ENCODE data around the gene CASTOR1.

DNA sequence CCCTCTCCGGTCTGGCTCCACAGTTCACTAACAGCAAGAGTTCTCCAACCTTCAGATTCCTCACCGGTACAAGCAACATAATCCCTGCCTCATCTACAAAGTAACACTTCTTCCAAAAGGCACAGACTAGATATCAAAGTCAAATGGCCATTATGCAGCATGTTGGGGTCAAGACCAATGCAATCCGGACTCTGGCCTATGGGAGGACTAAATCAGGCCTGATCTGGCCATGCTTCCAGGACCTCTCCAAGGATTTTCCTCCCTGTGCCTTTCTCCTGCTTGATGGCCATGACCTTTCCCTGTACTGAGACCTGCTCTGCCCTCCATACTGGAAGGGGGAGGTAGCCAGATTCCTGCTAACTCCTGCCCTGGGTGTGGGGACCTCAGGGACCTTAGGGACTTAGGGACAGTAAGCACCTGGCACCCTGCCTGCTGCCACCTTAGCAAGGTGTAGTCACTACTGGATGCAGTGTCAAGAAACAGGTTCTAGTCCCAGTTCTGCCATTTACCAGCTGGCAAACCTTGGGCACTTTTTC is 30.8 kb upstream of the CASTOR1 start:
- TF ChIP-seq, protein P1, sequence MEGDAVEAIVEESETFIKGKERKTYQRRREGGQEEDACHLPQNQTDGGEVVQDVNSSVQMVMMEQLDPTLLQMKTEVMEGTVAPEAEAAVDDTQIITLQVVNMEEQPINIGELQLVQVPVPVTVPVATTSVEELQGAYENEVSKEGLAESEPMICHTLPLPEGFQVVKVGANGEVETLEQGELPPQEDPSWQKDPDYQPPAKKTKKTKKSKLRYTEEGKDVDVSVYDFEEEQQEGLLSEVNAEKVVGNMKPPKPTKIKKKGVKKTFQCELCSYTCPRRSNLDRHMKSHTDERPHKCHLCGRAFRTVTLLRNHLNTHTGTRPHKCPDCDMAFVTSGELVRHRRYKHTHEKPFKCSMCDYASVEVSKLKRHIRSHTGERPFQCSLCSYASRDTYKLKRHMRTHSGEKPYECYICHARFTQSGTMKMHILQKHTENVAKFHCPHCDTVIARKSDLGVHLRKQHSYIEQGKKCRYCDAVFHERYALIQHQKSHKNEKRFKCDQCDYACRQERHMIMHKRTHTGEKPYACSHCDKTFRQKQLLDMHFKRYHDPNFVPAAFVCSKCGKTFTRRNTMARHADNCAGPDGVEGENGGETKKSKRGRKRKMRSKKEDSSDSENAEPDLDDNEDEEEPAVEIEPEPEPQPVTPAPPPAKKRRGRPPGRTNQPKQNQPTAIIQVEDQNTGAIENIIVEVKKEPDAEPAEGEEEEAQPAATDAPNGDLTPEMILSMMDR (IDR thresholded peaks at IDR 0.05; ENCODE audit: extremely low read depth in 1 of 2, insufficient read depth in 1 of 2, low read depth in 1 of 2, low read length in 2 of 2): no peak
- TF ChIP-seq POLR2A (IDR thresholded peaks at IDR 0.05; ENCODE audit: low read depth, low read length) (no peak), FOS (IDR thresholded peaks at IDR 0.05; ENCODE audit: borderline replicate concordance, insufficient read depth, low read length) (no peak)
- TF ChIP-seq, protein P2, sequence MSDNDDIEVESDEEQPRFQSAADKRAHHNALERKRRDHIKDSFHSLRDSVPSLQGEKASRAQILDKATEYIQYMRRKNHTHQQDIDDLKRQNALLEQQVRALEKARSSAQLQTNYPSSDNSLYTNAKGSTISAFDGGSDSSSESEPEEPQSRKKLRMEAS (IDR thresholded peaks at IDR 0.05; ENCODE audit: insufficient read depth, insufficient read length): no peak

Data from endothelial cell of umbilical vein (primary cell).